COLO668 (cell line): ENCODE measurements around the gene C14orf39.
"Not testable (repeated sequence)": the region's sequence is repeated elsewhere in the genome, so short reads cannot be mapped to it uniquely, and the experiment has no call there.

Source experiments
- DNase-seq: peaks from one replicate; lab custom pipeline; 2025; ENCODE audit not compliant: unreplicated experiment; lab: John Stamatoyannopoulos, UW

C14orf39 gene

GRCh38 chr14:60495946-60496345, 10.1 kb upstream of the C14orf39 start:
- DNase-seq = no peak

DNA sequence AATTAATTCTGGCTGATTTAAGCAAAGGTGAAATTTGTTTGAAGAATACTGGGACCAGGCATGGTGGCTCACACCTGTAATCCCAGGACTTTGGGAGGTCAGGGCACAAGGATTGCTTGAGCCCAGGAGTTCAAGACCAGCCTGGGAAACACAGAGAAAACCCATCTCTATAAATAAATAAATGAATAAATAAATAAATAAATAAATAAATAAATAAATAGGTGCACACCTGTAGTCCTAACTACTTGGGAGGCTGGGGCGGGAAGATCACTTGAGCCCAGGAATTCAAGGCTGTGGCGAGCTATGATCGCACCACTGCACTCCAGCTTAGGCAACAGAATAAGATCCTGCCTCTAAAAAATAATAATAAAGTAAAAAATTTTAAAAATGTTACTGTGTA, 4.4 kb upstream of the C14orf39 start:
- no peak for DNase-seq

DNA sequence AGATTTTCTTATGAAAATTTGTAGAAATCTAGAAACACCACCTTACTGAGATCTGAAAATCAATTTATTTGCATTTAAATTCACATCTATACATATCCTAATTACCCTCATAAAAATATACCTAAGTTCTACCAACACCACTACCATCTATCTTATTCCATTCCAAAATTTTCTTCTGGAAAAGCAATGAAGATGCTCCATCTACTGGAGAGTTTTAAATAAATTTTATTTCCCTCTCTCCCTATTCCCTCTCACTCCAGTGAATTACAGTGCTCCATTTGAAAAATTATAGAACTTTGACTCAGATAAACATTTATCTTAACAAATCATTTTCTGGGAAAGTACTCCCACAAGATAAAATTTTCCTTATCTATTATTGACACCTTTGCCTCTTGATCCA, 2.3 kb upstream of the C14orf39 start:
- no peak for DNase-seq

DNA sequence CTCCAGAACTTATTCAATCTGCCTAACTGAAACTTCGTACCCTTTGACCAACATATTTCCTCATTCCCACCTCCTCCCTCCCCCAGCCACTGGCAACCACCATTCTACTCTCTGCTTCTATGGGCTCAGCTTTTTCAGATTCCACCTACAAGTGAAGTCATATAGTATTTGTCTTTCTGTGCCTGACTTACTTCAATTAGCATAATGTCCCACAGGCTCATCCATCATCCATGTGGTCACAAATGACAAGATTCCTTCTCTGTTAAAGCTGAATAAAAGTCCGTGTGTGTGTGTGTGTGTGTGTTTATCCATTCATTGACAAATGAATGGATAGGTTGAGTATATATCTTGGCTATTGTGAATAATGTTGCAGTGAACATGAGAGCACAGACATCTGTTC, 1.3 kb upstream of the C14orf39 start:
- peak; percentile 67 for DNase-seq

- DNase-seq = no peak
These were observed 736 bp downstream of the C14orf39 start for GRCh38 chr14:60485057-60485597.

DNA sequence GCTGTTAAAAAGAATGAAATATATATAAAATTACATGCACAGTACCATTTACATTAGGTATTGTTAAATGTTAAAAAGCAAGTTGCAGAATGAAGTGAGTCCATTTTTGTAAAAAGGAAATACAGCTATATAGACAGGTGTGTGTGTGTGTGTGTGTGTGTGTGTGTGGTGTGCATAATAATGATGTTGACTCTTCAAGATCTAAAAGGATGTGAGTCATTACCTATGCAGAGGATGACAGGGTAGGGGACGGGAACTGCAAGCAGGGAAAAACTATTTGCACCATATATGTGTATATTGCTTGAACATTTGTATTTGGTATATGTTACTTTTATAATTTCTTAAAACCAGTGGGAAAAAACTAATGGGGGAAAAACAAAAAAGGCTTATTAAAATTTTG, 3.1 kb downstream of the C14orf39 start:
- peak; percentile 53 for DNase-seq

GRCh38 chr14:60480248-60480647, 5.6 kb downstream of the C14orf39 start:
- DNase-seq = not testable (repeated sequence)

- no peak for DNase-seq
These were observed 30.0 kb downstream of the C14orf39 start for GRCh38 chr14:60455875-60456274.

GRCh38 chr14:60430276-60430675, 55.6 kb downstream of the C14orf39 start:
- DNase-seq = no peak

GRCh38 chr14:60420050-60420449, 65.8 kb downstream of the C14orf39 start:
- no peak for DNase-seq

DNA sequence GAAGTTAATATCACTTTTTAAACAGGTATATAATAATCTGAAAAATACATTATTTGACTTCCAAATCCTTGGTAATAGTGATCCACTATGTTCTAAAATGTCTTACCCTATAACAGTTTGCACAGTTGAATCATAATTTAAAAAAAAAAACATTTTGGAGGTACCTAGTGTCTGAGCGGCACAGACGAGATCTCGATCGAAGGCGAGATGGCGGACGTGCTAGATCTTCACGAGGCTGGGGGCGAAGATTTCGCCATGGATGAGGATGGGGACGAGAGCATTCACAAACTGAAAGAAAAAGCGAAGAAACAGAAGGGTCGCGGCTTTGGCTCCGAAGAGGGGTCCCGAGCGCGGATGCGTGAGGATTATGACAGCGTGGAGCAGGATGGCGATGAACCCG, 88.3 kb downstream of the C14orf39 start:
- not testable (repeated sequence) for DNase-seq

DNA sequence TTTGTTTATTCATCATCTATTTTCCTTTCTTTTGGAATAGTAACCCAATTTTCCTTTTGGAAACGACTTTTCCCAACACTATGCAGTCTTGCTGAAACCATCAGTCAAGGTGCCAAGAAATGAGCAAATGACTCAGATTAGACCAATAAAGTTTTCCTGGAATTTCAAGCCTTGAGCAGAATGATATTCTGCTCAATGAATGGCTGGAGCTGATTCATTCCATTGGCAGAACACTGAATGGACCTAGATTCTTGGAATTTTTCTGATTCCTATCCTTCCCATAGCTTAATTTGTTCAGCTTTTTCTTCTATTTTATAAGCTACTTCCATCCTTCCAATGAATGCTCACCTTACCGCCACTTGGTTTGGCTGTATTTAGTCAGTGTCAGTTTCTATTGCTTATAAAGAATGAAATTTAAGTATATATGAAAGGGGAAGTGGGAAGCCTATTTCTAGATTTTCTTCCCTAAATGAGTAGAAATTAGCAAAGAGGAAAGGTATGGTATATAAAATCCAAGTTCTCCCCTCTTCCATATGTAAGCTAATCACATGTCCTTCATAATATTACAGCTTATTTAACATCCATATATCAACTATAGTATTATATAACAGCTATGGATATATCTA, 89.0 kb downstream of the C14orf39 start:
- DNase-seq = no peak
